NT2/D1 (cell line): Measurements from ENCODE around the gene GLG1.

Experiments used
- DNase-seq: peaks from one replicate; pipeline ENCODE4 v3.0.0-alpha.2; 2011; ENCODE audit warnings: low read depth, low spot score
- H3K27me3 ChIP-seq: 2 replicates; pipeline ENCODE4 v1.6.0; 2011; ENCODE audit warnings: mild to moderate bottlenecking; ENCODE audit not compliant: insufficient read length, insufficient read depth
- H3K36me3 ChIP-seq: 2 replicates; pipeline ENCODE4 v1.6.1; 2011; ENCODE audit warnings: mild to moderate bottlenecking, low read length, mixed read lengths; ENCODE audit not compliant: insufficient read depth, insufficient read length
- H3K4me1 ChIP-seq: 2 replicates; pipeline ENCODE4 v1.5.1; 2011; ENCODE audit not compliant: insufficient read depth, insufficient read length
- H3K4me3 ChIP-seq: 2 replicates; pipeline ENCODE4 v1.5.1; 2011; ENCODE audit warnings: low read depth; ENCODE audit not compliant: insufficient read length
- H3K9ac ChIP-seq: 2 replicates; pipeline ENCODE4 v1.6.0; 2011; ENCODE audit warnings: low read depth; ENCODE audit not compliant: insufficient read length
- H3K9me3 ChIP-seq: 2 replicates; pipeline ENCODE4 v1.5.1; 2011; ENCODE audit warnings: mild to moderate bottlenecking, low read length; ENCODE audit not compliant: insufficient read depth
- SUZ12 ChIP-seq: IDR thresholded peaks from 2 replicates; pipeline ENCODE4 v1.6.1; 2011; ENCODE audit not compliant: insufficient read length, insufficient read depth; ENCODE audit errors: extremely low read depth
- YY1 ChIP-seq: IDR thresholded peaks from 2 replicates; pipeline ENCODE4 v1.6.1; 2011; ENCODE audit not compliant: insufficient read length, insufficient read depth
- ZNF274 ChIP-seq: IDR thresholded peaks from 2 replicates; pipeline ENCODE4 v1.6.1; 2011; ENCODE audit warnings: mild to moderate bottlenecking, low read depth, low read length

GLG1 gene

DNA sequence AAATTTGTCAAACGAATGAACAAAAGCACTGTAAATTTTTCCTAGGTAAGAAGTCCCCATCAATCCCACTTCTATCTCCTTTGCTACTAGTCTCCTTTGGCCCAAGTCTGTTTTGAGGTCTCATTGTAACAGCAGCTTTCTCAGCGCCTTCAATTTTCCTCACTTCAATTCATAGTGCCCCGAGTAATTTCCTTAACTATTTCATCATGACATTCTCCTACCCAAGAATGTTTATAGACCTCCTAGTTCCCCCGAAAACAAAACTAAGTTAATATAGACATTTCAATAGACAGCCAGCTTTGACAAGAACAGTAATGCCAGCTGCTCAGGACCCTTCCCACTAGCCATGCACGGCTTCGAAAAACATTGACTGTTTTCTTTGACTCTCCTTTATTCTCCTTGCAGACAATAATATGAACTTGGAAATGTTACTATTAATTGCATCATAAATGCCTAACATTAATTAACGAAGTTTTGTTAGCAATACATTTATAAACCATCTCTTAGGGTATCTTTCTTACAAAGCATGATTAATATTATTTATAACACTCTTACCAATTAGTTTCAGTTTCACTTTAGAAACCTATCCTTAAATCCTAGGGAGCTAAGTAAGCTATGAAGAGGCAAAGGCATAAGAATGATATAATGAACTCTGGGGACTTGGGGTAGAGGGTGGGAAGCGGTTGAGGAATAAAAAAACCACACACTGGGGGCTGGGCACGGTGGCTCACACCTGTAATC lies 22.8 kb downstream of the GLG1 start:
- H3K4me1 ChIP-seq = no peaks in the 10 kb centered on the region
- H3K36me3 ChIP-seq = peaks cover 4% of the 10 kb centered on the region
- no peak overlapping the region for H3K4me3 ChIP-seq
- DNase-seq = no peak
- no peaks in the 10 kb centered on the region for H3K27me3 ChIP-seq
- no peak for TF ChIP-seq YY1
- no peak for TF ChIP-seq ZNF274
- TF ChIP-seq SUZ12 = no peak
- no peaks in the 10 kb centered on the region for H3K9me3 ChIP-seq
- no peak overlapping the region for H3K9ac ChIP-seq

- no peak for DNase-seq
Observed at GRCh38 chr16:74582970-74583369, 23.9 kb downstream of the GLG1 start.

DNA sequence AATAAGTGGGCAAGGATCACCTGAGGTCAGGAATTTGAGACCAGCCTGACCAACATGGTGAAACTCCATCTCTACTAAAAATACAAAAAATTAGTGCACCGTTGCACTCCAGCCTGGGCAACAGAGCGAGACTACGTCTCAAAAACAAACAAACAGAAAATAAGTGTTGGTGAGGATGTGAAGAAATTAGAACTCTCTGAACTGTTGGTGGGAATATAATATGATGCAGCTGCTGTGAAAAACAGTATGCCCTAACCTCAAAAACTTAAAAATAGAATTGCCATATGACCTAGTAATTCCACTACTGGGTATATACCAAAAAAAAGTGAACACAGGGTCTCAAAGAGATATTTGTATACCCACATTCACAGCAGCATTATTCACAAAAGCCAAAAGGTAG lies 26.1 kb downstream of the GLG1 start:
- no peaks in the 10 kb centered on the region for H3K27me3 ChIP-seq
- TF ChIP-seq SUZ12 = no peak
- no peak for TF ChIP-seq YY1
- no peak for TF ChIP-seq ZNF274
- H3K9ac ChIP-seq = no peak overlapping the region
- H3K4me3 ChIP-seq = no peak overlapping the region
- H3K9me3 ChIP-seq = no peaks in the 10 kb centered on the region
- DNase-seq = no peak
- no peaks in the 10 kb centered on the region for H3K36me3 ChIP-seq
- no peaks in the 10 kb centered on the region for H3K4me1 ChIP-seq

More at GRCh38 chr16:74582970-74583369, 23.9 kb downstream of the GLG1 start:
- no peak overlapping the region for H3K9ac ChIP-seq
- H3K4me1 ChIP-seq = no peaks in the 10 kb centered on the region
- H3K36me3 ChIP-seq = no peaks in the 10 kb centered on the region
- no peak for TF ChIP-seq YY1
- TF ChIP-seq ZNF274 = no peak
- no peak for TF ChIP-seq SUZ12
- no peaks in the 10 kb centered on the region for H3K27me3 ChIP-seq
- no peaks in the 10 kb centered on the region for H3K9me3 ChIP-seq
- no peak overlapping the region for H3K4me3 ChIP-seq

GRCh38 chr16:74578838-74579237 lies 28.1 kb downstream of the GLG1 start:
- Histone ChIP-seq H3K4me3 (no peak overlapping the region), H3K9ac (no peak overlapping the region), H3K4me1 (no peaks in the 10 kb centered on the region), H3K27me3 (no peaks in the 10 kb centered on the region), H3K36me3 (no peaks in the 10 kb centered on the region), H3K9me3 (no peaks in the 10 kb centered on the region)
- TF ChIP-seq ZNF274 = no peak
- TF ChIP-seq YY1 = no peak
- TF ChIP-seq SUZ12 = no peak
- DNase-seq = no peak

- H3K27me3 ChIP-seq = no peaks in the 10 kb centered on the region
- no peak overlapping the region for H3K9ac ChIP-seq
- TF ChIP-seq YY1 (no peak), SUZ12 (no peak), ZNF274 (no peak)
- H3K4me3 ChIP-seq = no peak overlapping the region
- no peaks in the 10 kb centered on the region for H3K36me3 ChIP-seq
- no peaks in the 10 kb centered on the region for H3K4me1 ChIP-seq
- no peaks in the 10 kb centered on the region for H3K9me3 ChIP-seq
- no peak for DNase-seq
Observed at GRCh38 chr16:74578433-74578832, 28.5 kb downstream of the GLG1 start.

DNA sequence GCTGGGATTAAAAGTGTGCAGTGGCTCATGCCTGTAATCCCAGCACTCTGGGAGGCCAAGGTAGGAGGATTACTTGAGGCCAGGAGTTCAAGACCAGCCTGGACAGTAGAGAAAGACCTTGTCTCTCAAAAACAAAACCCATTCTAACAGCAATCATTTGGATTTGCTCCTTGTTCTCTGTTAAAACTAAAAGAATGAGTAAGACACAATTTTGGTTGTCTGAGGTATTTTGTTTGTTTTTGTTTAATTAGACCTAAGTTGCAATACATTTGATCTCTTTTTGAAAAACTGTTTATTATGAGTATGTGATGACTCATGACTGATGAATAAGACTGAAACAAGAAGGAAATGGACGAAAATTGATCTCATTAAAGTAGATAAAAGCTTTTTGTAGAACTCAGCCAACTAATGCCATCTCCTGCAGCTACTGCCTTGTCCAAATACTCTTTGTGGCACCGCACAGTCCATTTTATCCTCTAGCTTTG lies 29.0 kb downstream of the GLG1 start:
- Histone ChIP-seq H3K36me3 (no peaks in the 10 kb centered on the region), H3K4me3 (no peak overlapping the region), H3K9ac (no peak overlapping the region), H3K4me1 (no peaks in the 10 kb centered on the region), H3K27me3 (no peaks in the 10 kb centered on the region), H3K9me3 (no peaks in the 10 kb centered on the region)
- TF ChIP-seq SUZ12 (no peak), ZNF274 (no peak), YY1 (no peak)
- DNase-seq = no peak

DNA sequence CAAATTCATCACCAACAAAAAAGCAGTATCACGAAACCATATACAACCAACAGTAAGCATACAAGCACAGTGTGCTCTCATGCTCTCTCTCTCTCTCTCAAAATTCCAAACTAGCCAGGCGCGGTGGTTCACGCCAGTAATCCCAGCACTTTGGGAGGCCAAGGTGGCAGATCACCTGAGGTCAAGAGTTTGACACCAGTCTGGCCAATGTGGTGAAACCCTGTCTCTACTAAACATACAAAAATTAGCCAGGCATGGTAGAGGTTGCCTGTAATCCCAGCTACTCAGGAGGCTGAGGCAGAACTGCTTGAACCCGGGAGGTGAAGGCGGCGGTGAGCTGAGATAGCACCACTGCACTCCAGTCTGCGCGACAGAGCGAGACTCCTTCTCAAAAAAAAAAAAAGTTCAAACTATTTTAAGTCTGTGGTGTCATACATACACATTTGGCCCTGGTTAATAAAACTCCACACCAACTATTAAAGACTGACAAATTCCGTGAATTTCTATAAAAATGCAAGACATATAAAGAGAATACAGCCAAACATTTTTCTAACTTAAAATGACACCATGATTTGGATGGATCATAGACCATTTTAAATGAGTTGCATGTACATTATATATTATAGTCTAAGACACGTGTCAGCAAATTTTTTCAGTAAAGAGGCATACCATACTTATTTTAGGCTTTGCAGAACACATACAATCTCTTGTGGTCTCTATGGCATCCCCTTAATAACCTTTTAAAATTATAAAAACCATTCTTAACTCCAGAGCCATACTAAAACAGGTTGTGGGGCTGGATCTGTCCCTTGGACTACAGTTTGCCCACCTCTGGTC lies 30.9 kb downstream of the GLG1 start:
- Histone ChIP-seq H3K4me3 (no peak overlapping the region), H3K27me3 (no peaks in the 10 kb centered on the region), H3K9ac (no peak overlapping the region), H3K4me1 (peaks cover 2% of the 10 kb centered on the region), H3K36me3 (no peaks in the 10 kb centered on the region), H3K9me3 (no peaks in the 10 kb centered on the region)
- TF ChIP-seq YY1 (no peak), SUZ12 (no peak), ZNF274 (no peak)
- no peak for DNase-seq
